Measurements from ENCODE around the gene PTH1R. TPM values are rescaled to one million over a fixed set of nuclear protein-coding genes. Genes with fewer than 3 reads are reported as not detected.

Gene PTH1R
- total RNA-seq, 2 experiments from 2014 or later, result not detected

- POLR2A ChIA-PET, result no interaction called here
- H3K9me3 Mint-ChIP-seq, result no peaks in the 10 kb centered on the region
- H3K4me3 Mint-ChIP-seq, result no peak overlapping the region
- intact Hi-C loops (cut with micrococcal nuclease), result loop anchor here (1.0 to 10.0 kb wide), 5 partner anchors 28 to 458 kb away; partner anchors contain the start of gene TMIE
- peaks cover 2% of the 10 kb centered on the region for H3K27me3 Mint-ChIP-seq
- DNase-seq, result peak; percentile 82
- no peaks in the 10 kb centered on the region for H3K4me1 Mint-ChIP-seq (ENCODE audit: low read depth)
- CTCF ChIA-PET, result interaction anchor here (0.5 to 2.5 kb wide), 24 partner anchors 9 to 457 kb away, joined by 3 to 26 read pairs (median 4); partner anchors contain the start of gene TMIE
- no peaks in the 10 kb centered on the region for H3K36me3 Mint-ChIP-seq
- no peak overlapping the region for H3K27ac Mint-ChIP-seq
Measured at GRCh38 chr3:46866720-46867549, 10.6 kb upstream of the PTH1R start.

DNA sequence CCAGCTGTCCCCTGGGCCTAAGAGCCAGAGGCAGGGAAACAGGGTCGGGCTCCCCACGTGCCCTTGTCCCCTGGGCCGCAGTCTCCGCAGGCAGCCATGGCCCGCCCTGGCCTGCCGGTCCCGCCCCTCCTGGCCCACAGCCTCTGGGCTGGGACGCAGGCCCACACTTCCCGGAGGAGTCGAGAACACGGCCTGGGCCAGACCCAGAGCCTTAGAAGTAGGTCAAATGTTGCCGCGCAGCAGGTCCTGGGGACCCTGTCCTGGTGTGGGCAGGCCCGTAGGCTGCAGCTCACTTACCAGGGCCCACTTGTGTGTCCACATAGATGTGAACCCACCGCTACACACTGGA is 10.0 kb upstream of the PTH1R start:
- intact Hi-C loops (cut with micrococcal nuclease), result loop anchor here (2.0 to 10.0 kb wide), 4 partner anchors 27 to 457 kb away; partner anchors contain the start of gene TMIE
- CTCF ChIA-PET, result interaction anchor here (0.9 to 2.5 kb wide), 12 partner anchors 10 to 457 kb away, joined by 3 to 26 read pairs (median 5); partner anchors contain the start of gene TMIE
- H3K9me3 Mint-ChIP-seq, result no peaks in the 10 kb centered on the region
- no peaks in the 10 kb centered on the region for H3K4me1 Mint-ChIP-seq (ENCODE audit: low read depth)
- POLR2A ChIA-PET, result no interaction called here
- H3K4me3 Mint-ChIP-seq, result no peak overlapping the region
- no peaks in the 10 kb centered on the region for H3K36me3 Mint-ChIP-seq
- H3K27ac Mint-ChIP-seq, result no peak overlapping the region
- peaks cover 2% of the 10 kb centered on the region for H3K27me3 Mint-ChIP-seq
- no peak for DNase-seq

DNA sequence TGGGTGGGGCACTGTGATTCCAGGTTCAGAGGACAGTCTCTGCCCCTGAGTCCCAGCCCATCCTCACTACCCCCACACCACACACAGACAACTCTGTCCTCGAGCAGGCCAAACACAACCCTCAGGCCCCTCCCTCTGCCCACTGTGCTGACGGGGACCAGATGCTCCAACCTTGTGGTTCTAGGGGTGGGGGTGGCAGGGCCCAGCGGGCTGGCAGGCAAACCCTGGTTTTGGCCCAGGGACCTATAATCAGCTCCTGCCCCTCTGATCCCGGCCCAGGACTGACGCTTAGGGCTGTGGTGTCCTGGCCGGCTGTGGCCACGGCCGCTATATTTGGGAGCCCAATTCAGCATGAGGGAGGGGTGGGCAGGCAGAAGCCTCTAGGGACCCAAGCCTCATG is 9.2 kb upstream of the PTH1R start:
- ChIA-PET CTCF (interaction anchor here (0.7 to 2.5 kb wide), 4 partner anchors 21 to 194 kb away, joined by 3 to 26 read pairs (median 3); no protein-coding TSS in a partner anchor), POLR2A (no interaction called here)
- intact Hi-C loops (cut with micrococcal nuclease), result loop anchor here (5.0 to 10.0 kb wide), 2 partner anchors 129 to 163 kb away; partner anchors contain the start of gene TMIE
- Mint-ChIP-seq H3K27me3 (peaks cover 5% of the 10 kb centered on the region), H3K36me3 (no peaks in the 10 kb centered on the region), H3K4me3 (no peak overlapping the region), H3K4me1 (ENCODE audit: low read depth) (no peaks in the 10 kb centered on the region), H3K27ac (no peak overlapping the region), H3K9me3 (no peaks in the 10 kb centered on the region)
- no peak for DNase-seq

DNA sequence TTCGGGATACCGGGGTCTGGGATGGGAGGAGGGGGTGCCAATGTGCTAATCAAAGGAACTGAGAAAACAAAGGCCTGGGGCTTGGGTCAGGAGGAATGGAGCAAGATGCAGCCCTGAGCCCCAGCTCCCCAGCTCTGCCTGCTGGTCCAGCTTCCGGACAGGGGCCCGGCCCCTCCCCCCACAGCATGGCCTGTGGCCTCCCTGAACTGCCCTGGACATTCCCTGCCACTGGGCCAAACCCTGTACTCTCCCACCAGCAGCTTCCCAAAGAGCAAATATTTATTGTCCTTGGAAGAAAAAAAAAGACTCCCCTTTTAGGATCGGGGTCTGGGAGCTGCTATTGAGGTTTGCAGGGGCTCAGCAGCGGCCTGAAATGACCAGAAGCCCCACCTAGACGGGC is 8.6 kb upstream of the PTH1R start:
- POLR2A ChIA-PET, result no interaction called here
- Mint-ChIP-seq H3K27ac (no peak overlapping the region), H3K4me1 (ENCODE audit: low read depth) (peaks cover 3% of the 10 kb centered on the region), H3K36me3 (no peaks in the 10 kb centered on the region), H3K9me3 (no peaks in the 10 kb centered on the region), H3K4me3 (no peak overlapping the region), H3K27me3 (peaks cover 5% of the 10 kb centered on the region)
- intact Hi-C loops (cut with micrococcal nuclease), result loop anchor here (5.0 to 10.0 kb wide), 2 partner anchors 128 to 164 kb away; partner anchors contain the start of gene TMIE
- no peak for DNase-seq
- CTCF ChIA-PET, result interaction anchor here (0.6 to 0.7 kb wide), 3 partner anchors 41 to 1264 kb away, joined by 3 read pairs; no protein-coding TSS in a partner anchor

DNA sequence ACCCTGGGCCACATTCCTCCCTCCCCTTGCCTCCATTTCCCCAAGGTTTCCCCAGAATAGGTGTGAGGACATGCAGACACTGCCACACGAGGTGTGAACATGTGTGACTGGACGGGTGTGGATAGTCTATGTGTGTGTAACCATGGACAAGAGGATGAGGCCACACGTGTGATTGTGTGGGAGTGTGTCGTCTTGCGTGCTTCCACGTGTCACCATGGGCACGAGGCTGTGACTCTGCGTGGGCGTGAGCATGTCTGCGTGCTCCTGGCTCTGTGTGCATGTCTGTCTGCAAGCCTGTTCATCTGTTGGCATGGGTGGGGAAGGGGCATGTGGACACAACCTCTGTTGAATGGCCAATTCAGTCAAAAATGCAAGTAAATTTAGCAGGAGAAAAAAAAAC is 8.1 kb upstream of the PTH1R start:
- Mint-ChIP-seq H3K4me1 (ENCODE audit: low read depth) (peaks cover 3% of the 10 kb centered on the region), H3K9me3 (no peaks in the 10 kb centered on the region), H3K27ac (no peak overlapping the region), H3K4me3 (no peak overlapping the region), H3K36me3 (no peaks in the 10 kb centered on the region), H3K27me3 (peaks cover 7% of the 10 kb centered on the region)
- no peak for DNase-seq
- intact Hi-C loops (cut with micrococcal nuclease), result loop anchor here (5.0 to 10.0 kb wide), 2 partner anchors 128 to 165 kb away; partner anchors contain the start of gene TMIE
- CTCF ChIA-PET, result interaction anchor here (0.6 kb wide), 1 partner anchor 1264 kb away, joined by 3 read pairs; no protein-coding TSS in a partner anchor
- POLR2A ChIA-PET, result no interaction called here

DNA sequence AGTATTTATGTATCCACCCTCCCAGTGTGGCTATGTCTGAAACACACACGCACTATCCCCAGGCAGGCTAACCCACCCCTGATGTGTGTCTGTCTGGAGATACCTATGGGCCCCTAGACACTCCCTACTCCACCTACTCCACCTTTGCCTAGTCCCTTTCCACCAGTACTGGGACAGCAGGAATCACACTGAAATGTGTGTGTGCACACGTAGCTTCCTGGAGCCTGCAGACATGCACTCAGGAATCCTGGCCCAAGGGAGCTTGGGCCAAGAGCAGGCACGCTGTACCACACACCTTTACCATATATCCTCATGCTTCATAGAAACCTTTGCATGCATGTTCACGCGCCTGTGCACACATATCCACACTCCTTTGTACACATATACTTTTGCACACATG is 6.9 kb upstream of the PTH1R start:
- no peak for DNase-seq
- Mint-ChIP-seq H3K4me3 (no peak overlapping the region), H3K4me1 (ENCODE audit: low read depth) (peaks cover 3% of the 10 kb centered on the region), H3K36me3 (no peaks in the 10 kb centered on the region), H3K27me3 (peaks cover 7% of the 10 kb centered on the region), H3K9me3 (no peaks in the 10 kb centered on the region), H3K27ac (no peak overlapping the region)
- intact Hi-C loops (cut with micrococcal nuclease), result no loop called here
- POLR2A ChIA-PET, result no interaction called here
- CTCF ChIA-PET, result interaction anchor here (1.6 kb wide), 1 partner anchor 24 kb away, joined by 7 read pairs; no protein-coding TSS in a partner anchor

DNA sequence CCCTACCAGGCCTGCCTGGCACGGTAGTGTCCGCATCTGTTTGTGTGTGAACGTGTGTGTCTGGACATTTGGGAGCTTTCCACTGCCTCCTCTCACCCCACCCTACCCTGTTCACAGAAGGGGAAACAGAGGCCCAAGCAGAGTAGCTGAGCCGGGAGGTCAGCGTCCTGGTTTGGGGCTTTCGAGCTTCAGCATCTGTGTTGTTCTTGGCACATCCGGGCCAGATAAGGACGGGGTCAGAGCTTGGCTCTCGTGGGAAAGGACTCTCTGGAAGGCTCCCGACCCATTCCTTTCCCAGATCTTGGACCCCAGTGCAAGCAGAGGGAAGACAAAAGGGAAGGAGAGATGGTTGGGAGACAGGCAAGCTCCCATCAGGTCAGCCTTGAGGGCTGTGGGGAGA is 6.3 kb upstream of the PTH1R start:
- POLR2A ChIA-PET, result no interaction called here
- intact Hi-C loops (cut with micrococcal nuclease), result no loop called here
- CTCF ChIA-PET, result interaction anchor here (0.6 to 1.6 kb wide), 2 partner anchors 23 to 310 kb away, joined by 4 to 7 read pairs; no protein-coding TSS in a partner anchor
- H3K27ac Mint-ChIP-seq, result no peak overlapping the region
- no peaks in the 10 kb centered on the region for H3K36me3 Mint-ChIP-seq
- H3K27me3 Mint-ChIP-seq, result peaks cover 7% of the 10 kb centered on the region
- no peak for DNase-seq
- no peak overlapping the region for H3K4me3 Mint-ChIP-seq
- H3K9me3 Mint-ChIP-seq, result no peaks in the 10 kb centered on the region
- H3K4me1 Mint-ChIP-seq (ENCODE audit: low read depth), result peaks cover 3% of the 10 kb centered on the region

GRCh38 chr3:46873521-46873920 is 4.0 kb upstream of the PTH1R start:
- H3K36me3 Mint-ChIP-seq, result no peaks in the 10 kb centered on the region
- no peaks in the 10 kb centered on the region for H3K9me3 Mint-ChIP-seq
- ChIA-PET CTCF (interaction anchor here (0.8 to 1.4 kb wide), 2 partner anchors 22 to 36 kb away, joined by 4 to 7 read pairs; no protein-coding TSS in a partner anchor), POLR2A (no interaction called here)
- no peak overlapping the region for H3K4me3 Mint-ChIP-seq
- no peak overlapping the region for H3K27ac Mint-ChIP-seq
- peaks cover 3% of the 10 kb centered on the region for H3K4me1 Mint-ChIP-seq (ENCODE audit: low read depth)
- intact Hi-C loops (cut with micrococcal nuclease), result no loop called here
- no peak for DNase-seq
- peaks cover 7% of the 10 kb centered on the region for H3K27me3 Mint-ChIP-seq

- ChIA-PET POLR2A (no interaction called here), CTCF (no interaction called here)
- Mint-ChIP-seq H3K4me3 (no peak overlapping the region), H3K27ac (no peak overlapping the region), H3K36me3 (no peaks in the 10 kb centered on the region), H3K9me3 (no peaks in the 10 kb centered on the region), H3K27me3 (peaks cover 11% of the 10 kb centered on the region), H3K4me1 (ENCODE audit: low read depth) (peaks cover 3% of the 10 kb centered on the region)
- intact Hi-C loops (cut with micrococcal nuclease), result no loop called here
- no peak for DNase-seq
Measured at GRCh38 chr3:46874430-46874829, 3.1 kb upstream of the PTH1R start.

- Mint-ChIP-seq H3K9me3 (no peaks in the 10 kb centered on the region), H3K27me3 (peaks cover 17% of the 10 kb centered on the region), H3K36me3 (no peaks in the 10 kb centered on the region), H3K27ac (no peak overlapping the region), H3K4me3 (no peak overlapping the region), H3K4me1 (ENCODE audit: low read depth) (peaks cover 3% of the 10 kb centered on the region)
- POLR2A ChIA-PET, result no interaction called here
- no peak for DNase-seq
- CTCF ChIA-PET, result interaction anchor here (0.7 kb wide), 1 partner anchor 19 kb away, joined by 4 read pairs; no protein-coding TSS in a partner anchor
- intact Hi-C loops (cut with micrococcal nuclease), result no loop called here
Measured at GRCh38 chr3:46875560-46875959, 2.0 kb upstream of the PTH1R start.

DNA sequence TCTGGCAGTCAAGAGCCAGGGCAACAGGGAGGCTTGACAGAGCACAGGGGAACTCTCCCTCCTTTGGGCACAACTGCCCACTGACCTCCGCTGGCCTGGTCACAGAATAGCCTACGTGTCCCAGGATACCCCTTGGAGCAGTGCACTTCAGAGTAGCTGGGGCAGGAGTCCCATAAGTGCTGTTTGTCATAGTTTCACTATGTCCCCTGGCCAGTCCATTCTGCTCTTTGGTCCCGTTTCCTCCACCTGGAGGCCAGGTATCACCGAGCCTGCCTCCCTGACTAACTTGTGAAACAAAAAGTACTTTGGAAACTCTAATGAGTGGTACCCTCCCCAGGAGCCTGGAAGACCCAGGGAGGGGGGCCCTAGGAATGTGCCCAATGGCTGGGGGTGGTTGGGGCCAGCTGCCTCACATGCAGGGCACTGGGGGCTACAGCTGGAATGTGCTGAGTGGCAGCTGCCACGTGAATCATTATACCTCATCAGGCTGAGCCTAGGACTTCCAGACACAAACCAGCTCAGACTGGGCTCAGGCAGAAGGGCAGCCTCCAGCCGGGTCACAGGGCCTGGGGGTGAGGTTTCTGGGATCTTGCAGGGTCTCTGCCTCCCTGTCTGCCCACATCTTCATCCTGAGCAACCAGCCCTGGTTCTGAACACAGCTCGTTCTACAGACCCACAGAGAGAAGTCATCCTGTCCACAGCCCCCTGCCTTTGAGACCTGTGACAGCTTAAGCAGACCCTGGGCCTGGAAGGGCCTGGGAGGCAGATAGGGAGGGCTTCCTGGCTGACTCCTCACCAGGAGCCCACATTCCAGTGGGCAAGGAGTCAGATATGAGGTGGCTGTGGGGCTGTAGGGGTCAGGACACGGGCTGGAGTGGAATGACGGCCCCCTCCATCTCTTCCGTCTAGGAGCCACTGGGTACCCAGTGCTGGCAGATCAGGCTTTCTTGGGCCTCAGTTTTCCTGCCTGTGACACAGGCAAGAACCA is 914 bp upstream of the PTH1R start:
- peaks cover 21% of the 10 kb centered on the region for H3K27me3 Mint-ChIP-seq
- CTCF ChIA-PET, result no interaction called here
- no peak for DNase-seq
- intact Hi-C loops (cut with micrococcal nuclease), result no loop called here
- POLR2A ChIA-PET, result no interaction called here
- peaks cover 3% of the 10 kb centered on the region for H3K4me1 Mint-ChIP-seq (ENCODE audit: low read depth)
- H3K9me3 Mint-ChIP-seq, result no peaks in the 10 kb centered on the region
- H3K4me3 Mint-ChIP-seq, result no peak overlapping the region
- H3K27ac Mint-ChIP-seq, result no peak overlapping the region
- H3K36me3 Mint-ChIP-seq, result no peaks in the 10 kb centered on the region
